GM13976 (cell line): Measurements from ENCODE around the gene ITM2B.

Experiments used
- DNase-seq: peaks from one replicate; pipeline ENCODE4 v3.0.0; 2012; ENCODE audit warnings: low spot score
- in situ Hi-C: fragments of 300-500 bp; cut with MboI; formaldehyde crosslinking; loops from one replicate; pipeline ENCODE4 v1.12.0; 2022; ENCODE audit warnings: low sequenced_read_pairs, mixed read lengths, inconsistent platforms; ENCODE audit not compliant: unreplicated experiment
- TF ChIP-seq, protein P1 (sequence below): IDR thresholded peaks from 2 replicates; pipeline ENCODE4 v1.5.1; 2012; ENCODE audit warnings: borderline replicate concordance, mild to moderate bottlenecking; ENCODE audit not compliant: insufficient read depth; ENCODE audit errors: extremely low read depth, missing control alignments, control extremely low read depth

The ITM2B gene

DNA sequence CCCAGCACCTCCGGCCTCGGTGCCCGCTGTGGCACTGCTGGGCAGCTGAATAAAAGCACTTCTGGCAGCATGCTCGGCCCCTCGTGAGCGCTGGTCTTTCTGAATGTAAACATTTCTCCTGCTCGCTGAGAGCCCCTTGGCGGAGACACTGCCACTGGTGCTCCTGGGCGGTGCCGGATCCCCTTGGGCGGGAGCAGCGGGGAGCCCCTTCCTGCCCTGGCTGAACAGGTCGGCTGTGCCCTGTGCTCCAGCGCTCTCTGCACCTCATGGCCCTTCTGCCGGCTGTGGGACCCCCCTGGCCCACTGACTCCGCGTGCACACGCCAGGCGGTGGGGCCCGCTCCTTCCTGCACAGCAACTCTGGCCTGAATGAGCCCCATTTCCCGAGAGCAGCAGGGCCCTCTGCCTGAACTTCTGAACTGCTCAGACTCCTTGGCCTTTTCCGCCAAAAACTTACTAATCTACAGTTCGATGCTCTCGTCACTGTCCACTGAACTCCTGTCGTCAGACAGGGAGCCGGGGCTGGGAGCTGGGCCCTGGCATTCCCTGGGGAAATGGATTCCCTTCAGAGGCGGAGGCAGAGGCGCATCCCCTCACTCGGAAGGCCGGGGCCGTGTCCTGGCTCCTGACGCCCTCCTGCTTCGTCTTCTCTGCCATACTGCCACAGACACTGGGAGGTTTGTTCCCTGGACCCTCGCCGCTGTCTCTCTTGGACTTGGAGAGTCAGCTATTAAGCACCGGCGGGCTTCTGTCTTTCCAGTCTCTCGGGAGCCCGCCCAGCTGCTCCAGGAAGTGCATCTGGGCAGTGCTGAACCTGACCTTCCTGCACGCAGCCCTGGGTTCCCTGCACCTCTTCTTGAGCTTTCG lies 84.7 kb downstream of the ITM2B start:
- no peak for DNase-seq
- TF ChIP-seq, protein P1, sequence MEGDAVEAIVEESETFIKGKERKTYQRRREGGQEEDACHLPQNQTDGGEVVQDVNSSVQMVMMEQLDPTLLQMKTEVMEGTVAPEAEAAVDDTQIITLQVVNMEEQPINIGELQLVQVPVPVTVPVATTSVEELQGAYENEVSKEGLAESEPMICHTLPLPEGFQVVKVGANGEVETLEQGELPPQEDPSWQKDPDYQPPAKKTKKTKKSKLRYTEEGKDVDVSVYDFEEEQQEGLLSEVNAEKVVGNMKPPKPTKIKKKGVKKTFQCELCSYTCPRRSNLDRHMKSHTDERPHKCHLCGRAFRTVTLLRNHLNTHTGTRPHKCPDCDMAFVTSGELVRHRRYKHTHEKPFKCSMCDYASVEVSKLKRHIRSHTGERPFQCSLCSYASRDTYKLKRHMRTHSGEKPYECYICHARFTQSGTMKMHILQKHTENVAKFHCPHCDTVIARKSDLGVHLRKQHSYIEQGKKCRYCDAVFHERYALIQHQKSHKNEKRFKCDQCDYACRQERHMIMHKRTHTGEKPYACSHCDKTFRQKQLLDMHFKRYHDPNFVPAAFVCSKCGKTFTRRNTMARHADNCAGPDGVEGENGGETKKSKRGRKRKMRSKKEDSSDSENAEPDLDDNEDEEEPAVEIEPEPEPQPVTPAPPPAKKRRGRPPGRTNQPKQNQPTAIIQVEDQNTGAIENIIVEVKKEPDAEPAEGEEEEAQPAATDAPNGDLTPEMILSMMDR, result no peak
- in situ Hi-C loops, result no loop called here

DNA sequence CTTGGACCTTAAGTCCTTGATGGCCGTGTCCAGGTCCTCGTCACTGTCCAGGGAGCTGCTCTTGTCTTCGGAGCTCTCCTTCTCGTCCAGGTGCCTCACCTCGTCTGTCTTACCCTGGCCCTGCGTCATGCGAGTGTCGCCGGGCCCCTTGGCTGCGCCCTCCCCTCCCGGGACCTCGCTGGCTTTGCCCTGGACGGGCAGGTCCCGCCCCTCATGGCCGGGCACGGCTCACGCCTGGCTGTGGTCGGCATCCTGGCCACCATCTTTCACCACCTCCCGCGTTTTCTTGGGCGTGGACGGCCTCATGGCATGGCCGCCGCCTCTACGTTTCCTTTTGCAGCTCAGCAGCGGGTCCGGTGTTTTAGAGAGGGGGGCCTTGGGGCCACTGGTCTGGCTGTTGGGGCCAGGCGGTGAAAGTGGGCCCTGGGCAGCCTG lies 85.4 kb downstream of the ITM2B start:
- in situ Hi-C loops, result no loop called here
- TF ChIP-seq, protein P1, result no peak
- DNase-seq, result no peak

DNA sequence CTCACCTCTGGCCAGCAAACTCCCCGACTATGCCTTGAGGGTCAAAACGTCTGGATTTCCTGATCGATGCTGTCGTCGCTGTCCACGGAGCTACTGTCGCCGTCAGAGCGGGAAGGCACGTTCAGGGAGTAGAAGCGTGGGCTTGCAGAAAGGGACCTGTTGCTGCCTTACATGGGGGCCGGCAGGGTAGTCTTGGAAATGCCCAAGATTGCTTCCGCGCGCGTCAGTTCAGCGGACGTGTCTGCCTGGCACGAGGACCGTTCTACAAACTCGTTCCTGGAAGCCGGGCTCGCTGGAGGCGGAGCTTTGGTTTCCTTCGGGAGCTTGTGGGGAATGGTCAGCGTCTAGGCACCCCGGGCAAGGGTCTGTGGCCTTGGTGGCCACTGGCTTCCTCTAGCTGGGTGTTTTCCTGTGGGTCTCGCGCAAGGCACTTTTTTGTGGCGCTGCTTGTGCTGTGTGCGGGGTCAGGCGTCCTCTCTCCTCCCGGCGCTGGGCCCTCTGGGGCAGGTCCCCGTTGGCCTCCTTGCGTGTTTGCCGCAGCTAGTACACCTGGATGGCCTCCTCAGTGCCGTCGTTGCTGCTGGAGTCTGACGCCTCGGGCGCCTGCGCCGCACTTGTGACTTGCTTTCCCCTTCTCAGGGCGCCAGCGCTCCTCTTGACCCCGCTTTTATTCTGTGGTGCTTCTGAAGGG lies 86.0 kb downstream of the ITM2B start:
- in situ Hi-C loops, result no loop called here
- TF ChIP-seq, protein P1, result no peak
- no peak for DNase-seq
